ENCODE results near the gene KRT27.
"Not testable (repeated sequence)": the region's sequence is repeated elsewhere in the genome, so short reads cannot be mapped to it uniquely, and the experiment has no call there.

KRT27 gene

DNA sequence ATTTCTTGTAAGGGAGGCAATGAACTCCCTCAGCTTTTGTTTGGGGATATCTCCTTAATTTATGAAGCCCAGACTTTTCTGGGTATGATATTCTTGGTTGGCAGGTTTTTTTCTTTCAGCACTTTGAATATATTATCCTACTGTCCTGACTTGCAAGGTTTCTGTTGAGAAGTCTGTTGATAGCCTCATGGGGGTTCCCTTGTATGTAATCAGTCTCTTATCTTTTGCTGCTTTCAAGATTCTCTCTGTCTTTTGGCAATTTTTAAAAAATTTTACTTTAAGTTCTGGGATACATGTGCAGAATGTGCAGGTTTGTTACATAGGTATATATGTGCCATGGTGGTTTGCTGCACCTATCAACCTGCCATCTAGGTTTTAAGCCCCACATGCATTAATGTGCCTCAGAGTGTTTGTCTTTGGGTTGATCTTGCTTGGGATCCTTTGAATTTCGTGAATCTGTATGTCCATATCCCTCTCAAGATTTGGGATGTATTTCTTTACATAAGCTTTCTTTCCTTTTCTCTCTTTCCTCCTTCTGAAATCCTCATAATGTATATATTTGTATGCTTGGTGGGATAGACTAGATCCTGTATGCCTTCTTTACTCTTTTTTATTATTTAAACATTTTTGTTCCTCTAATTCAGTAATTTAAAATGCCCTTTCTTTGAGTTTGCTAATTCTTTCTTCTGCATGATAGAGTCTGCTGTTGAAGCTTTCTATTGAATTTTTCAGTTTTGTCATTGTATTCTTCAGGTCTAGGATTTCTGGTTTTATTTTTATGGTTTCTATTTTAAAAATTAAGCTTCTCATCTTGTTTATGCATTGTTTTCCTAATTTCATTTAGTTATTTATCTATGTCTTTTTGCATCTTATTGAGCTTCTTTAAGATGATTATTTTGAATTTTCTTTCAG is 22.0 kb downstream of the KRT27 start:
- no peaks in the 10 kb centered on the region for H3K4me1 Mint-ChIP-seq (ENCODE audit: low read depth)
- H3K36me3 Mint-ChIP-seq (ENCODE audit: low read depth), result no peaks in the 10 kb centered on the region
- DNase-seq (ENCODE audit: low spot score), result no peak
- peaks cover 50% of the 10 kb centered on the region for H3K9me3 Mint-ChIP-seq
- peaks cover 14% of the 10 kb centered on the region for H3K27me3 Mint-ChIP-seq (ENCODE audit: low read depth)
- no peak overlapping the region for H3K4me3 Mint-ChIP-seq
- H3K27ac Mint-ChIP-seq, result no peak overlapping the region

DNA sequence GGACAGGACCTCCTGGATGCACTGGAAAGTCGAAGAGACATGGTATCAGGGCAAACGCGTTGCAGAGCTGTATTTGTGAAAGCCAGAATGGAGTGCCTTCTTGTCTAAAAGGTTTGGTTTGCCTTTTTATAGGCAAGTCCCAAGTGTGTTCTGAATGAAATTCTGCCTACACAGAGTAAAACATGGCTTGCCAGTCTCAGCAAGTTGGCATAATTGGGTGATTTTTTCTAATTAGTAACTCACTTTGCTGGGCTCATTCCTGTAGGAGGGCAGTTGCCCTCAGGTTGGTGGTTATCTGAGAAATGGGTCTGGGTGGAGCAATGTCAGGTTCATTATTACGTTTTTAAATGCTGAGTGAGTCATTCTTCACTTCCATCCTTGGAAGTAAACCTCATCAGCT is 27.1 kb downstream of the KRT27 start, which contains the start of gene KRT25:
Gene KRT25 (minus strand): TSS at position 101 of the 400 bp plus-strand sequence. CDS start 60 bp downstream, at position 41.
- no peak for DNase-seq (ENCODE audit: low spot score)
- Mint-ChIP-seq H3K36me3 (ENCODE audit: low read depth) (no peaks in the 10 kb centered on the region), H3K9me3 (peaks cover 26% of the 10 kb centered on the region), H3K4me1 (ENCODE audit: low read depth) (no peaks in the 10 kb centered on the region), H3K27me3 (ENCODE audit: low read depth) (peaks cover 13% of the 10 kb centered on the region), H3K27ac (no peak within 1 kb of the TSS), H3K4me3 (no peak within 1 kb of the TSS)

DNA sequence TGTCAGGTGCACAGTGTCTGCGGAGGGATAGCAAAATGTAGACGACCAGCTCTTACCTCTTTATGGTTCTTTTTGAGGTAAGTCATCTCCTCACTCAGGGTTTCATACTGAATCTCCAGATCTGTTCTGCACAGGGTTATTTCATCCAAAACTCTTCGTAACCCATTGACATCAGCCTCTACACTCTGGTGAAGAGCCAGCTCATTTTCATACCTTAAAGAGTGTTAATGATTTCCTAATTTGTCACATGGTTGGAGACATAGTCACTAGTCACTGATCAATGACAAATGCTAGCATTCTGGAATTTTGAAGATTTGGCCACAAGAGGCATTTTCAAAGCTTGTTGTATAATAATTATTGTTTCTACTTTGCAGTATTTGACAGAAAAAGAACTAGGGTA is 28.5 kb downstream of the KRT27 start:
- H3K36me3 Mint-ChIP-seq (ENCODE audit: low read depth), result no peaks in the 10 kb centered on the region
- no peak overlapping the region for H3K4me3 Mint-ChIP-seq
- H3K27me3 Mint-ChIP-seq (ENCODE audit: low read depth), result peaks cover 17% of the 10 kb centered on the region
- DNase-seq (ENCODE audit: low spot score), result no peak
- H3K9me3 Mint-ChIP-seq, result peaks cover 12% of the 10 kb centered on the region
- H3K27ac Mint-ChIP-seq, result no peak overlapping the region
- no peaks in the 10 kb centered on the region for H3K4me1 Mint-ChIP-seq (ENCODE audit: low read depth)

DNA sequence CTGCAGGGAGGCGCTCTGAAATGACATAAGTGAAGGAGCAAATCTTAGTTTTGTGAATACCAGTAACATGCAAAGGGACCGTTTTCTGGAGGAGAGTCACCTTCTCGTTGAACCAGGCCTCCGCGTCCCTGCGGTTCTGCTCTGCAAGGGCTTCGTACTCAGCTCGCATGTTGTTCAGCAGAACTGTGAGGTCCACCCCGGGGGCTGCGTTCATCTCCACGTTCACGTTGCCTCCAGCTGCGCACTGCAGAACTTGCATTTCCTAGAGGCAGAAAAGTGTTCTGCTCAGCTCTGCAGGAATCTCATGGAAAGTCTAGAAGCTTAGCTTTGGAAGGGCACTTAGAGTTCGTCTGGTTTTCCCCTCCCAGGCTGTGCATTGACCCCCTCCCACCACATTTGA is 31.3 kb downstream of the KRT27 start:
- H3K4me3 Mint-ChIP-seq, result no peak overlapping the region
- no peaks in the 10 kb centered on the region for H3K36me3 Mint-ChIP-seq (ENCODE audit: low read depth)
- DNase-seq (ENCODE audit: low spot score), result no peak
- no peaks in the 10 kb centered on the region for H3K4me1 Mint-ChIP-seq (ENCODE audit: low read depth)
- peaks cover 23% of the 10 kb centered on the region for H3K27me3 Mint-ChIP-seq (ENCODE audit: low read depth)
- no peak overlapping the region for H3K27ac Mint-ChIP-seq
- H3K9me3 Mint-ChIP-seq, result no peaks in the 10 kb centered on the region

DNA sequence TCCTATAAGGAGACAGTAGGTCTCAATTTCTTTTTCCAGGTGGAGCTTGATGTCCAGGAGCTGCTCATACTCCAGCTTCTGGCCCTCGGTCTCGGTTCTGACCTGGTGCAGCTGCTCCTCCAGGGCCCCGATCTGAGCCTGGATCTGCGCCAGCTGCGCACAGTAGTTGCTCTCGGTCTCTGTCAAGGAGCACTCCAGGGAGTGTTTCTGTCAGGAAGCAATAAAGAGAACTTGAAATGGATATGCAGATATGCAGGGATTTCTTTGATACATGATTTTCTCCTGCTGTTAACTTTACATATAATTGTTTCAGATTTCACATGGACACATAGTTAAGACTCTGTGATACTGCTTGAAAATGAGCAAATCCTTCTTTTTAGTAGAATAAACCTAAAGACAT is 32.0 kb downstream of the KRT27 start:
- no peak overlapping the region for H3K27ac Mint-ChIP-seq
- H3K4me1 Mint-ChIP-seq (ENCODE audit: low read depth), result no peaks in the 10 kb centered on the region
- H3K27me3 Mint-ChIP-seq (ENCODE audit: low read depth), result peaks cover 26% of the 10 kb centered on the region
- DNase-seq (ENCODE audit: low spot score), result no peak
- no peaks in the 10 kb centered on the region for H3K36me3 Mint-ChIP-seq (ENCODE audit: low read depth)
- no peaks in the 10 kb centered on the region for H3K9me3 Mint-ChIP-seq
- H3K4me3 Mint-ChIP-seq, result no peak overlapping the region

DNA sequence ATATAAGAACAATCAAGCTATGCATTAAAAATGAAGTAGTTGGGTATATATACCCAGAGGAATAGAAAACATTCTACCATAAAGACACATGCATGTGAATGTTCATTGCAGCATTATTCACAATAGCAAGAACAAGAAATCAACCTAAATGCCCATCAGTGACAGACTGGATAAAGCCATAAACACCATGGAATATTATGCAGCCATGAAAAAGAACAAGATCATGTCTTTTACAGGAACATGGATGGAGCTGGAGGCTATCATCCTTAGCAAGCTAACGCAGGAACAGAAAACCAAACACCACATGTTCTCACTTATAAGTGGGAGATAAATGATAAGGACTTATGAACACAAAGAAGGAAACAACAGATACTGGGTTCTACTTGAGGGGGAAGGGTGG is 33.7 kb downstream of the KRT27 start:
- peaks cover 33% of the 10 kb centered on the region for H3K27me3 Mint-ChIP-seq (ENCODE audit: low read depth)
- H3K4me3 Mint-ChIP-seq; H3K9me3 Mint-ChIP-seq; DNase-seq (ENCODE audit: low spot score); H3K36me3 Mint-ChIP-seq (ENCODE audit: low read depth); H3K27ac Mint-ChIP-seq; H3K4me1 Mint-ChIP-seq (ENCODE audit: low read depth): not testable (repeated sequence)

DNA sequence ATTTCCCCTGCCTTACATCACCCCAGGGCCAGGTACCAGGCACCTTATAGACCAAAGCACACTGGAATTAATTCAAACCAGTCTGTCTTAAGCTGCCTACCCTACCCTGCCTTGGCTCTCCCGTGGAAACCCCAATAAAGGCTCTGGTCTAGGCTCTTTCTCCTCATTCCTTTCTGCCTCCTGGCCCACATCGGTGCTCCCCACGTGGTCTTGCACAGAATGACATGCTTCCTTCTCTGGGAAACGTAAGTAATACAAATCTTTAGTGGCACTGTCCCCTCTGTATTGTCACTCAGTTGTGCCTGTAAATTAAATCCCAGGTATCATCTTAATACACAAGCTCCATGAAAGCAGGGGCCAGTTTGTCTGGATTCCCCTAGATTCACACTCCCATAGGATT is 43.8 kb downstream of the KRT27 start:
- Mint-ChIP-seq H3K27me3 (ENCODE audit: low read depth) (peaks cover 30% of the 10 kb centered on the region), H3K27ac (no peak overlapping the region), H3K9me3 (peaks cover 5% of the 10 kb centered on the region), H3K4me3 (no peak overlapping the region), H3K4me1 (ENCODE audit: low read depth) (no peaks in the 10 kb centered on the region), H3K36me3 (ENCODE audit: low read depth) (no peaks in the 10 kb centered on the region)
- no peak for DNase-seq (ENCODE audit: low spot score)

DNA sequence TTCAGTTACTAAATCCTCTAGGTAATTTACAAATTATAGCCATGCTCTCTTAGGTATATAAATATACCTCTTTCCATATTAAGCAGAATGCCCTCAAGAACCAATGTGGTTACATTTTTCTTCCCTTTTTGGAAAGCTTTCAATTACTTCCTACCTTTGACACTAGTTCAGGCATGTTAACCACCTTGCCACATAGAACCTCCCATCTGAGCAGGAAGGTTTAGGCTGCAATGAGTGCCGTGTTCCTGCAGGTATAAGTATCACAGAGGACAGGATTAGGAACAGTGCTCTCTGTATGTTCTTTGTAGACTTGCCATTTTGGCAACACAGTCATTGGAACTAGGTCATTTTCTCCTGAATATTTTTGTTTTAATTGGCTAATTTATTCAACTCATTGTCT is 47.3 kb downstream of the KRT27 start:
- H3K36me3 Mint-ChIP-seq (ENCODE audit: low read depth), result no peaks in the 10 kb centered on the region
- no peaks in the 10 kb centered on the region for H3K9me3 Mint-ChIP-seq
- peaks cover 33% of the 10 kb centered on the region for H3K27me3 Mint-ChIP-seq (ENCODE audit: low read depth)
- no peak overlapping the region for H3K4me3 Mint-ChIP-seq
- H3K4me1 Mint-ChIP-seq (ENCODE audit: low read depth), result no peaks in the 10 kb centered on the region
- H3K27ac Mint-ChIP-seq, result no peak overlapping the region
- DNase-seq (ENCODE audit: low spot score), result no peak

DNA sequence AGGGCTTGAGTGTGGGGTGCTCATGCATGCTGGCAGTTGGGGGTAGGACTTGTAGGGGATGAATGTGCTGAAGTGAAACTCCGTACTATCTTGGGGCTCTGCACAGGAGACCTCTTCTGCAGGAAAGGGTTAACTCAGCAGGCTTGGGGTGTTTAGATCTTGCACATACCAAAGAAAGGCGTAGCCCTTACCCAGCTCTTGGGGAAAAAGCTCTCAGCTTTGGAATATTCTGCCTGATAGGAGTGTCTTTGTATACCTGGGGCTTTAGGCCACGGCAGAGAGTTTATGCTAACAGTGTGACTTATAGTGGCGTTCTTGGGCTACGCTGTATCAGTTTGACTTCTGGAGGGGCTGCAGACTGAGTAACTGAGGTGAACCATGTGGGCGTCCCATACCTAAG is 48.3 kb downstream of the KRT27 start:
- no peak overlapping the region for H3K4me3 Mint-ChIP-seq

DNA sequence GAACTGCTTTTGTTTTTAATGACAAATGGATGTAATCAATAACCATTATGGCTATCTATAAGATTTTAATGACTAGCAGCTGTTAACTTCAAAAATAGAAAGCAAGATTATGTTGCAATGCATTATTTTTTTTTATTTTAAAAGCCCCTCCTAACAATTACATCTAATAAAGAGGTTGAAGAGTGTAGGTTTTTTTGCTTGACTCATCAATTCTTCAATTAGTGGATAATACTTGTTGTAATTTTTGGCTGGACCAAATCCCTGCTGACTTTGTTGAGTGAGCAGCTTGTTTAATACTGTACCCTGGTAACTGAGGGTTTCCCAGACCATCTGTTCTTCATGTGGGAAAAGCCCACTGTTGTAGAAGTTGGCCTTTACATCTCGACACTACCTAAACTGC is 51.4 kb downstream of the KRT27 start:
- Mint-ChIP-seq H3K4me1 (ENCODE audit: low read depth) (no peaks in the 10 kb centered on the region), H3K9me3 (no peaks in the 10 kb centered on the region), H3K27me3 (ENCODE audit: low read depth) (peaks cover 30% of the 10 kb centered on the region), H3K36me3 (ENCODE audit: low read depth) (no peaks in the 10 kb centered on the region), H3K4me3 (no peak overlapping the region), H3K27ac (no peak overlapping the region)
- no peak for DNase-seq (ENCODE audit: low spot score)

More for the DNA sequence above, 48.3 kb downstream of the KRT27 start:
- H3K4me1 Mint-ChIP-seq (ENCODE audit: low read depth), result no peaks in the 10 kb centered on the region
- peaks cover 32% of the 10 kb centered on the region for H3K27me3 Mint-ChIP-seq (ENCODE audit: low read depth)
- no peaks in the 10 kb centered on the region for H3K9me3 Mint-ChIP-seq
- H3K36me3 Mint-ChIP-seq (ENCODE audit: low read depth), result no peaks in the 10 kb centered on the region
- no peak overlapping the region for H3K27ac Mint-ChIP-seq
- DNase-seq (ENCODE audit: low spot score), result no peak

DNA sequence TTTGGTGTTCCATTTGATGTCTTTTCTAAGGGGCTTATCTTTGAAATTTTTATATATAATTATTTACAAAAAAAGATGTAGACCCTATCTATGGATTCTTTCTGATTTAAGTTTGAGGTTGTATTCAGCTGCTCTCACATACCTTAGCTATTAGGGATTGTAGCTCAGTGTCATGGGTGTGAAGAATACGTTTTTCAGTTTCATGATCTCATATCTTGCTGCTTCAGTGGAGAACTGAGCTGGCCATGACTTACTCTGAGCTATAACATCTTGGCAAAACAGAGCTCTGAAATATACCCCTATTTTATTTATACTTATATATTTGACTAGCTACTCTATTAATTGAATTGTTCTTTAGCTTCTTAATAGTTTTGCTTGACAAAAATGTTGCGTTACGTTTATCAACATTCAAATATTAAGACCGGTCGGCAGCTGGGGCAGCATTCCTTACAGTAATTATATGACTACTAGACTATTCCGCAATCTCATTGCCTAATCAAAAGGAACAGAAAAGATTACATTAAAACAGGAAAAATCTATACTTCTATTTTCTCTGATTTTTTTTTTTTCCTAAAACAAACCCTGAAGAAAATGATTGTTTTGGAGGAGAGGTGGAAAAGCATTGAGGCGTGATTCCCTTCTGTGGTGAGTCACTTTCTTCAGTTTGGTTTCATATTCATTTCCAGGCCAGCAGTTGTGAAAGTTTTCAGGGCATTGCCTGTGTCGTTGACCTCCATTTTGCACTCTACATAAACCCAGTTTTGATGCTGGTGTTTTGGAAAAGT is 54.7 kb downstream of the KRT27 start:
- DNase-seq (ENCODE audit: low spot score), result no peak
- H3K4me1 Mint-ChIP-seq (ENCODE audit: low read depth), result no peaks in the 10 kb centered on the region
- H3K27ac Mint-ChIP-seq, result no peak overlapping the region
- no peak overlapping the region for H3K4me3 Mint-ChIP-seq
- no peaks in the 10 kb centered on the region for H3K9me3 Mint-ChIP-seq
- H3K36me3 Mint-ChIP-seq (ENCODE audit: low read depth), result no peaks in the 10 kb centered on the region
- H3K27me3 Mint-ChIP-seq (ENCODE audit: low read depth), result peaks cover 32% of the 10 kb centered on the region

DNA sequence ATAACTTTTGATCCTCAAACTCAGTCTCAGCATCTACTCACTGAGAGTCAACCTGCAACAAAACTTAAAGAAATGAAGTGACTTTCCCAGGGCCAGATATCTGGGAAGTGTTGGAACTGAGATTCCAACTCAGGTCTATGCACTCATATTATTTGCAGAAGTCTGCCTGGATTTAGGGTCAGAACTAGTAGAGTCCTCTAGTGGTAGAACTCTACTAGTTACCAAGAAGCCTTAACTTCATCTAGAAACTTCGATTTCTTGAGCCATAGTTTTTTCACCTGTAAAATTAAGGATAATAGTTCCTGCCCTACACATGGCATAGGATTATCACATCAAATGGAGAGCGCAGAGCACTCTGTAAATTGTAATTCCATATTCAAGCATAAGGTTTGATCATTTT is 55.4 kb downstream of the KRT27 start:
- peaks cover 32% of the 10 kb centered on the region for H3K27me3 Mint-ChIP-seq (ENCODE audit: low read depth)
- no peak overlapping the region for H3K4me3 Mint-ChIP-seq
- no peaks in the 10 kb centered on the region for H3K36me3 Mint-ChIP-seq (ENCODE audit: low read depth)
- no peak for DNase-seq (ENCODE audit: low spot score)
- H3K27ac Mint-ChIP-seq, result no peak overlapping the region
- H3K4me1 Mint-ChIP-seq (ENCODE audit: low read depth), result no peaks in the 10 kb centered on the region
- H3K9me3 Mint-ChIP-seq, result no peaks in the 10 kb centered on the region
